ENCODE results near the gene ZBTB7C. TPM values are rescaled to one million over a fixed set of nuclear protein-coding genes. Genes with fewer than 3 reads are reported as not detected.
A peak's percentile ranks its signal among the peaks of the same experiment; 100 is the strongest.

The ZBTB7C gene
- total and polyA plus RNA-seq, 4 donors: 0.19 to 1.1 (median 0.45) TPM

DNA sequence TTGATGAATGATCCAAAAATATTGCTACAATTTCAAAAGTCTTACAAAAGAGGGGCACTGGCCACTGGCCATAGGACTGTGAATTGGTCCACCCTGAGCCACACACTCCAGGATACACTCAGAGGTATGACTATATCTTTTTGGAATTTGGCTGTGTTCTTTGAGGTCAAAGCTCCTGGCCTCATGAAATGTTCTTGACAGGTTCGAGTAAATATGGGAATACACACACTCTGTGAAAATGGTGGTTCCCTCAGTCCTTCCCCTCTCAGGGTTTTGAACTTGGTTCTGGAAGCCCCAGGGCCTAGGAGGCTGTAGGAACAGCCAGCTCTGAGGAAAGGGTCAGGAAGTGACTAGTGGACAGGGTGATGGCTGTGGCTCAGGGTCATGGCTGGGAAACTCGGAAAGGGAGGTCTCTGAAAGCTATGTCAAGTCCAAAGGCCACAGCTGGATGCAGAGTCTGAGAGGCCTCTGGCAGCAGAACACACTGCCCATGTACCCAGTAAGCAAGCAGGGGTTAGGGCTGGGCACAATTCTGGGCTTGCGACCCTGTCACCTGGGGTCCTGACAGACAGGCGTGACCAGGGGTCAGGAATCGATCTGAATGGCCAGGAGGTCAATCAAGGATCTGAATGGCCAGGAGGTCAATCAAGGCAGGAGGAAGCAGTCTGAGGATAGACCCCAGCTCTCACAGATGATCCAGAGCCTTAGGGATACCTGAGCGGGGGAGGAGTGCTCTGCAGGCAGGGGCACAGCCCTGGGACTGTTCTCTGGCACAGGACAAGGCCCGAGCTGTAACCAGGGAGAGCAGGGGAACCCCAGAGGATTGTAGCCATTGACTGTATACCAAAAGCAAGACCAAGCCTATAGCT is 255.3 kb downstream of the ZBTB7C start:
- peak; percentile 61 for DNase-seq (ENCODE audit: low spot score)
- 42% methylated on average over 7 of the region's 7 CpGs for WGBS
- Histone ChIP-seq H3K4me3 (ENCODE audit: low read depth in 1 of 3, low read length in 3 of 3) (no peak overlapping the region), H3K9me3 (ENCODE audit: control insufficient read depth in 4 of 4, low read length in 3 of 4) (no peaks in the 10 kb centered on the region), H3K27ac (ENCODE audit: low read depth in 1 of 2, low read length in 2 of 2) (peak overlapping the region; percentile 55 to 92), H3K9ac (ENCODE audit: low read depth in 1 of 2, low read length in 2 of 2) (no peak overlapping the region), H3K4me1 (ENCODE audit: control insufficient read depth in 4 of 4, insufficient read depth in 4 of 4, low read length in 3 of 4) (peaks cover 10 to 32% (median 23%) of the 10 kb centered on the region in 4 donors), H3K27me3 (ENCODE audit: control insufficient read depth in 4 of 4, insufficient read depth in 4 of 4, low read length in 3 of 4) (no peaks in the 10 kb centered on the region), H3K36me3 (ENCODE audit: control insufficient read depth in 4 of 4, insufficient read depth in 3 of 4, low read depth in 1 of 4, low read length in 3 of 4) (no peaks in the 10 kb centered on the region)
- peak in 1 of 2 donors; percentile 54 for TF ChIP-seq EGR1 (IDR thresholded peaks at IDR 0.05; ENCODE audit: low read depth in 2 of 2)
- peak in 1 of 2 donors; percentile 56 for TF ChIP-seq RAD21 (IDR thresholded peaks at IDR 0.05)
- TF ChIP-seq RXRA (IDR thresholded peaks at IDR 0.05): peak; percentile 95 to 96
- peak; percentile 6 for TF ChIP-seq FOXA1 (IDR thresholded peaks at IDR 0.05)
- peak; percentile 84 to 86 for TF ChIP-seq JUND (IDR thresholded peaks at IDR 0.05)
- peak; percentile 89 for TF ChIP-seq YY1 (IDR thresholded peaks at IDR 0.05)
- peak; percentile 88 for TF ChIP-seq NR2F2 (IDR thresholded peaks at IDR 0.05)
- TF ChIP-seq TAF1 (conservative IDR thresholded peaks at IDR 0.05): peak; percentile 55
- TF ChIP-seq HNF4G (IDR thresholded peaks at IDR 0.05): peak; percentile 94
- TF ChIP-seq HNF4A (conservative IDR thresholded peaks at IDR 0.05): peak; percentile 97 to 98
- TF ChIP-seq, protein P1, sequence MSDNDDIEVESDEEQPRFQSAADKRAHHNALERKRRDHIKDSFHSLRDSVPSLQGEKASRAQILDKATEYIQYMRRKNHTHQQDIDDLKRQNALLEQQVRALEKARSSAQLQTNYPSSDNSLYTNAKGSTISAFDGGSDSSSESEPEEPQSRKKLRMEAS (IDR thresholded peaks at IDR 0.05): peak; percentile 92
- TF ChIP-seq, protein P2, sequence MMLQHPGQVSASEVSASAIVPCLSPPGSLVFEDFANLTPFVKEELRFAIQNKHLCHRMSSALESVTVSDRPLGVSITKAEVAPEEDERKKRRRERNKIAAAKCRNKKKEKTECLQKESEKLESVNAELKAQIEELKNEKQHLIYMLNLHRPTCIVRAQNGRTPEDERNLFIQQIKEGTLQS (IDR thresholded peaks at IDR 0.05): peak; percentile 54
- peak; percentile 65 for TF ChIP-seq FOXA2 (IDR thresholded peaks at IDR 0.05)
- TF ChIP-seq SP1 (IDR thresholded peaks at IDR 0.05): peak; percentile 99
- TF ChIP-seq, protein P3, sequence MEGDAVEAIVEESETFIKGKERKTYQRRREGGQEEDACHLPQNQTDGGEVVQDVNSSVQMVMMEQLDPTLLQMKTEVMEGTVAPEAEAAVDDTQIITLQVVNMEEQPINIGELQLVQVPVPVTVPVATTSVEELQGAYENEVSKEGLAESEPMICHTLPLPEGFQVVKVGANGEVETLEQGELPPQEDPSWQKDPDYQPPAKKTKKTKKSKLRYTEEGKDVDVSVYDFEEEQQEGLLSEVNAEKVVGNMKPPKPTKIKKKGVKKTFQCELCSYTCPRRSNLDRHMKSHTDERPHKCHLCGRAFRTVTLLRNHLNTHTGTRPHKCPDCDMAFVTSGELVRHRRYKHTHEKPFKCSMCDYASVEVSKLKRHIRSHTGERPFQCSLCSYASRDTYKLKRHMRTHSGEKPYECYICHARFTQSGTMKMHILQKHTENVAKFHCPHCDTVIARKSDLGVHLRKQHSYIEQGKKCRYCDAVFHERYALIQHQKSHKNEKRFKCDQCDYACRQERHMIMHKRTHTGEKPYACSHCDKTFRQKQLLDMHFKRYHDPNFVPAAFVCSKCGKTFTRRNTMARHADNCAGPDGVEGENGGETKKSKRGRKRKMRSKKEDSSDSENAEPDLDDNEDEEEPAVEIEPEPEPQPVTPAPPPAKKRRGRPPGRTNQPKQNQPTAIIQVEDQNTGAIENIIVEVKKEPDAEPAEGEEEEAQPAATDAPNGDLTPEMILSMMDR (IDR thresholded peaks at IDR 0.05; ENCODE audit: low read depth, low read length, missing input control): no peak
- TF ChIP-seq, protein P4, sequence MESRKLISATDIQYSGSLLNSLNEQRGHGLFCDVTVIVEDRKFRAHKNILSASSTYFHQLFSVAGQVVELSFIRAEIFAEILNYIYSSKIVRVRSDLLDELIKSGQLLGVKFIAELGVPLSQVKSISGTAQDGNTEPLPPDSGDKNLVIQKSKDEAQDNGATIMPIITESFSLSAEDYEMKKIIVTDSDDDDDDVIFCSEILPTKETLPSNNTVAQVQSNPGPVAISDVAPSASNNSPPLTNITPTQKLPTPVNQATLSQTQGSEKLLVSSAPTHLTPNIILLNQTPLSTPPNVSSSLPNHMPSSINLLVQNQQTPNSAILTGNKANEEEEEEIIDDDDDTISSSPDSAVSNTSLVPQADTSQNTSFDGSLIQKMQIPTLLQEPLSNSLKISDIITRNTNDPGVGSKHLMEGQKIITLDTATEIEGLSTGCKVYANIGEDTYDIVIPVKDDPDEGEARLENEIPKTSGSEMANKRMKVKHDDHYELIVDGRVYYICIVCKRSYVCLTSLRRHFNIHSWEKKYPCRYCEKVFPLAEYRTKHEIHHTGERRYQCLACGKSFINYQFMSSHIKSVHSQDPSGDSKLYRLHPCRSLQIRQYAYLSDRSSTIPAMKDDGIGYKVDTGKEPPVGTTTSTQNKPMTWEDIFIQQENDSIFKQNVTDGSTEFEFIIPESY (IDR thresholded peaks at IDR 0.05): peak; percentile 75
- TF ChIP-seq GABPA (IDR thresholded peaks at IDR 0.05 in 1 of 2, conservative IDR thresholded peaks at IDR 0.05 in 1 of 2): peak in 1 of 2 donors; percentile 21
- TF ChIP-seq, protein P5, sequence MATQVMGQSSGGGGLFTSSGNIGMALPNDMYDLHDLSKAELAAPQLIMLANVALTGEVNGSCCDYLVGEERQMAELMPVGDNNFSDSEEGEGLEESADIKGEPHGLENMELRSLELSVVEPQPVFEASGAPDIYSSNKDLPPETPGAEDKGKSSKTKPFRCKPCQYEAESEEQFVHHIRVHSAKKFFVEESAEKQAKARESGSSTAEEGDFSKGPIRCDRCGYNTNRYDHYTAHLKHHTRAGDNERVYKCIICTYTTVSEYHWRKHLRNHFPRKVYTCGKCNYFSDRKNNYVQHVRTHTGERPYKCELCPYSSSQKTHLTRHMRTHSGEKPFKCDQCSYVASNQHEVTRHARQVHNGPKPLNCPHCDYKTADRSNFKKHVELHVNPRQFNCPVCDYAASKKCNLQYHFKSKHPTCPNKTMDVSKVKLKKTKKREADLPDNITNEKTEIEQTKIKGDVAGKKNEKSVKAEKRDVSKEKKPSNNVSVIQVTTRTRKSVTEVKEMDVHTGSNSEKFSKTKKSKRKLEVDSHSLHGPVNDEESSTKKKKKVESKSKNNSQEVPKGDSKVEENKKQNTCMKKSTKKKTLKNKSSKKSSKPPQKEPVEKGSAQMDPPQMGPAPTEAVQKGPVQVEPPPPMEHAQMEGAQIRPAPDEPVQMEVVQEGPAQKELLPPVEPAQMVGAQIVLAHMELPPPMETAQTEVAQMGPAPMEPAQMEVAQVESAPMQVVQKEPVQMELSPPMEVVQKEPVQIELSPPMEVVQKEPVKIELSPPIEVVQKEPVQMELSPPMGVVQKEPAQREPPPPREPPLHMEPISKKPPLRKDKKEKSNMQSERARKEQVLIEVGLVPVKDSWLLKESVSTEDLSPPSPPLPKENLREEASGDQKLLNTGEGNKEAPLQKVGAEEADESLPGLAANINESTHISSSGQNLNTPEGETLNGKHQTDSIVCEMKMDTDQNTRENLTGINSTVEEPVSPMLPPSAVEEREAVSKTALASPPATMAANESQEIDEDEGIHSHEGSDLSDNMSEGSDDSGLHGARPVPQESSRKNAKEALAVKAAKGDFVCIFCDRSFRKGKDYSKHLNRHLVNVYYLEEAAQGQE (IDR thresholded peaks at IDR 0.05): peak; percentile 84

Measured in liver (tissue), 9 donors.